ENCODE results near the gene BAZ2B.
A peak's percentile ranks its signal among the peaks of the same experiment; 100 is the strongest.
"Not testable (repeated sequence)": the region's sequence is repeated elsewhere in the genome, so short reads cannot be mapped to it uniquely, and the experiment has no call there.

BAZ2B gene

GRCh38 chr2:159616286-159616701, at the start of gene BAZ2B:
TSS of gene BAZ2B (minus strand) at chr2:159616548. CDS start at chr2:159478719, 137,829 bp downstream.
- DNase-seq, result peak in 9 of 14 donors; percentile 23 to 84 (median 60)

DNA sequence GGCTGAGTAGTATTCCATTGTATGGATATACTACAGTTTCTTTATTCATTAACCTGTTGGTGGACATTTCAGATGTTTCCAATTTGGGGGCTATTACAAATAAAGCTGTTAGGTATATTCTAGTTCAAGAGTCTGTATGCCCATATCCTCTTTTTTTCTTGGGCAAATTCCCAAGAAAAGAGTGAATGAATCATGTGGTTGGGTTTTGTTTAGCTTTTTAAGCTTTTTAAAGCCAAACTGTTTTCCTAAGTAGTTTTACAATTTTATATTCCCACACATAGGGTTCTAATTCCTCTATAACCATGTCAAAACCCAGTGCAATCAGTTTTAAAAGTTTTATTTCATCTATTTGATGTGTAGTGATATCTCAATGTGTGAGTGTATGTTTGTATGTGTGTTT, 44.9 kb upstream of the BAZ2B start:
- DNase-seq, result no peak

GRCh38 chr2:159658881-159659873, 42.8 kb upstream of the BAZ2B start:
- DNase-seq, result no peak

GRCh38 chr2:159653962-159654361, 37.6 kb upstream of the BAZ2B start:
- no peak for DNase-seq

DNA sequence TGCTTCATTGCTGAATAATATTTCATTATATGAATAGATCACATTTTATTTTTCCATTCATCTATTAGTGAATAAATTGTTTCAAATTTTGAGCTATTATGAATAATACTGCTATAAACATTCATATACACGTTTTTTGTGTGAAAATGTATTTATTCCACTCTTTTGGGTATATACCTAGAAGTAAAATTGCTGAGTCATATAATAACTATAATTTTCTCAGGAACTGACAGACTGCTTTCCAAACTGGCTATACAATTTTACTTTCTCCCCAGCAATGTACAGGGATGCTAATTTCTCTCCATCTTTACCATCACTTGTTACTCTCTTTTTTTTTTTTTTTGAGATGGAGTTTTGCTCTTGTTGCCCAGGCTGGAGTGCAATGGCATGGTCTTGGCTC, 35.5 kb upstream of the BAZ2B start:
- DNase-seq, result no peak

GRCh38 chr2:159650574-159650973, 34.2 kb upstream of the BAZ2B start:
- no peak for DNase-seq

GRCh38 chr2:159648643-159649042, 32.3 kb upstream of the BAZ2B start:
- DNase-seq, result no peak

- DNase-seq, result no peak
Observed at GRCh38 chr2:159647667-159648066, 31.3 kb upstream of the BAZ2B start.

GRCh38 chr2:159640176-159640575, 23.8 kb upstream of the BAZ2B start:
- no peak for DNase-seq

- DNase-seq, result no peak
Observed at GRCh38 chr2:159639712-159640111, 23.4 kb upstream of the BAZ2B start.

- no peak for DNase-seq
Observed at GRCh38 chr2:159639071-159639470, 22.7 kb upstream of the BAZ2B start.

- no peak for DNase-seq
Observed at GRCh38 chr2:159637988-159638501, 21.7 kb upstream of the BAZ2B start.

GRCh38 chr2:159637240-159637639, 20.9 kb upstream of the BAZ2B start:
- DNase-seq, result no peak

DNA sequence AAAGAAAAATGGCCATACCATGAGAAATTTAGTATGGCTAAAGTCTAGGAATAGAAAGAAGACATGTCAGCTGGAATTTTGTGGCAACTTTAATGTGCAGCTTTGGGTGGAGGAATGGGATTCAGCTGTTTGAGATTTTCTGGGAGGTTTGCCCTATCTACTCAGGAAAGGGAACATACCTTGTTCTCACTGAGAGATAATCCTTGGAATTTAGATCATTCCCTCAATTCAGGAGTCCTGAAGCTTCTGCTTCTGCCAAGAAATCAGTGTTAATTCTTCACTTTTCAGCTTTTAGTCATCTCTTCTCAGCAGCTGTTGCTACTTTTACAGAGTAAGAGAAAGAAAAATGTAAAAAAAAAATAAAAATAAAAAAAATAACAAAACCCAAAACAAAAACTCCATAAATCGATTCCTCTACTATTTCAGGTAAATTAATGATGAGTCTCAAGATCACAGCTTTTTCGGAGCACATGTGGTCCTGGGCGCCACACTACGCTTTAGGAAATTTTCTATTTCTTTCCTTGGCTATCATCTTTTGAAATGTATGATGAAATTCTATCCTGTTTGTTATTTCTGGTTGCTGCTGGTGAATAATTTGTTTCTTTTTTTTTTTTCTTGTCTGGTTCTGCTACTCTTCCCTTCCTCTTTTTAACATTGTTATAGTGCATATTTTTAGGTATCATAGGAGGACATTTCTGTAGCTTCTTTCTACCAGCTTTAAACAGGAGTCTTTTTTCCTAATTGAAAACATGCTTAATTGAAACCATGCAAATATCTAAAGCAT, 18.9 kb upstream of the BAZ2B start:
- no peak for DNase-seq

GRCh38 chr2:159633219-159633618, 16.9 kb upstream of the BAZ2B start:
- no peak for DNase-seq

GRCh38 chr2:159625628-159626027, 9.3 kb upstream of the BAZ2B start:
- not testable (repeated sequence) for DNase-seq

DNA sequence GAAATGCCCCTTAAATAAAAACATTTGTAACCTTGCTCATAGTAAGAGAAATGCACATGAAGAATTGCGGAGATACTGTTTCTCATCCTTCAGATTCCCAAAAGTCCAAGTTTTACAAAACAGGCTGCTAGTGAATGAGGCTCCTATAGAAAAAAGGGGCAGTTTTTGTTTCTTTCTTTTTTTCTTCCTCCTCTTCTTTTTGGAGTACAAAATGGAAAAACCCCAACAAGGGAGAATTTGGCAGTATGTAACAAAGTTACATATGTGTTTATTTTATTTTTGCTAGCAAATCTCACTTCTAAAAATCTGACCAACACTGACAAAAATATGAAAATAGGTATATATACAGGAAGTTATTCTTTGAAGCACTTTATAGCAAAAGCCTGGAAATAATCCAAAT, 7.1 kb upstream of the BAZ2B start:
- DNase-seq, result no peak

DNA sequence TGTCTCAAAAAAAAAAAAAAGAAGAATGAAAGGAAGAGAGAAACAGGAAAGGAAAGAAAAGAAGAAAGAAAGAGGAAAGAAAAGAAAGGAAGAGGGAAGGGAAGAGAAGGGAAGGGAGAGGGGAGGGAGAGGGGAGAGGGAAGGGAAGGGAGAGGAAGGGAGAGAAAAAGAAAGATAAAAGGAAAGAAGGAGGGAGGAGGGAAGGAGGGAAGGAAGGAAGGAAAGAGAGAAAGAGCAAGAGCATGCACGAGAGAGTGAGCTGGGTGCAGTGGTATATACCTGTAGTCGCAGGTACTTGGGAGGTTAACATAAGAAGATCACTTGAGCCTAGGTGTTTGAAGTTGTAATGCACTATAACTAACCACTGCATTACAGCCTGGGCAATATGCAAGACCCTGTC, 6.6 kb upstream of the BAZ2B start:
- DNase-seq, result no peak

DNA sequence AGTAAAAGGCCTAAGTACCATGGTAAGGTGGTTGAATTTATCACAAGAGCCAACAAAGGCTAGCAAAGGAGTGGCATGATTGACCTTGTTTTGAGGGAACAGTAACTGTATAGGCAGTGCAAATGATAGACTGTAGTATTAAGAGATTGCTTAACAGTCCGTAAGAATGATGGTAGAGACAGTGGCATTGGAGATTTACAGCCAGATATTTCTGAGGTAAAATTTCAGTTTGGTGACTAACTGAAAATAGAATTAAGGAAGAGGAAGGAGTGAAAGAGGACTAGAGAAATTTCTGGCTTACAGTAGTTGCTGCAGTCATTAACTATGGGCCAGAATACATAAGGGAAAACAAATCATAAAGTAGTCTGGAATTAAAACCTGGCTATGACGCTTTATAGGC, 4.4 kb upstream of the BAZ2B start:
- DNase-seq, result no peak

GRCh38 chr2:159617646-159618045, 1.3 kb upstream of the BAZ2B start:
- peak in 1 of 14 donors; percentile 65 for DNase-seq

DNA sequence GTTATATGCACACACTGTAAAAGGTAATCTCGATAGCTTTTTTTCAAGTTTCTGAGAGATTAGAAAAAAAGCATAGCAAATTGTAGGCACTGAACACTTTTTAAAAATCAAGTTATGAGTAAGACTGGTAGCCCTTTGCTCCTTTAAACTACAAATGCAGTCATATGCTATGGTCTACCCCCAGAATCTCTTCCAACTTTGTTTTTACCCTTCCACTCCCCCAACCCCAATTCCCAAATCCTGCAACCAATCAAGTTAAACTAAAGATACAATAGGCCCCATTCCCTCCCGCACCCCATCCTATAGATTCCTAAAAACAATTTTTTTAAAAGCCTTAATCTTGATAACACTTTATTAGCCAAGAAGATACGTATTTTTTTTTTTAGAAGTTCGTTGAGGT, 752 bp upstream of the BAZ2B start:
- no peak for DNase-seq

DNA sequence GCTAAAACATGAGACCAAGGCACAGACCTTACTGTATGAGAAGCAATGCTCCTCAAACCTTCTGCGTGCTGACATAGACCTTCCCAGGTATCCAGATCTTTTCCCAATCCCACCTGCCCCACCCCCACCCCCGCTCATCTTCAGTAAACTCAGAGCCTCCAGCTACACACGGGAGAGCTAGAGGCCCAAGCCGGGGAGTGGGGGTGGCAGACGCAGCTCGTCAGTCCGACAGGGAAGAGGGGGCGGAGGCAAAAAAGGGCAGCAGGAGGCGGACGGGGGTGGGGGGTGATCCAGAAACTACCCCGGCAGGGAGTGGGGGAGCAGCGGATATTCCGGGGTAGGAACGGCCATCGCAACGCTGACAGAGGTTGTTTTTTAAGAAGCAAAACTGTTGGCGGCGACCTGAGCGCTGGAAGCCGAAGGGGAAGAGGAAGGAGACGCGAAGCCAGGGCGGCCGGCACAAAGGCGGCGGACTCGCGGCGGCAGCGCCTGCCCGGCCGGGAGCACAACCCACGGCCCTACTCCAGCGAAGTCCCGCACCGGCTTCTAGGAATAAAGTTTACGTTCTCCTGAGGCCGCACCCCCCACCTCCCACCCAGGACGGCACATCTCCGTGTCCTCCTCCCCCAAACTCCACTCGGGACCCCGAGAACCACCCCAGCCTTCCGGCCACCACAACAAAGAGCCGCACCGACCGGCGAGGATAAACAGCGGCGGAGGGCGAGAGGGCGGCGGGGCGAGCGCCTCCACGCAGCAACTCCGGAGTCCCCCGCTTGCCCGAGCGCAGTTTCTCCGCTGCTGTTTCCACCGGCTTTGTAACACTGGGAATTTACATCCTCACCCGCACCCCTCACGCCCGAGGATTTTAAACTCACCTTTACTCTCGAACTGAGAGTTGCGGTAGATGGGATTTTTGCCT, 722 bp downstream of the BAZ2B start:
- DNase-seq, result peak; percentile 39 to 92 (median 84)
